ENCODE results near the gene ADCYAP1R1. TPM values are rescaled to one million over a fixed set of nuclear protein-coding genes. Genes with fewer than 3 reads are reported as not detected.

Gene ADCYAP1R1
- polyA plus RNA-seq, 1 donor from 2014 or later, result 8.6 TPM

- Histone ChIP-seq H4K20me1 (ENCODE audit: insufficient read depth) (no peaks in the 10 kb centered on the region), H3K4me3 (ENCODE audit: low read length) (no peak overlapping the region)
These were observed 52.5 kb downstream of the ADCYAP1R1 start for GRCh38 chr7:31104361-31105255.

GRCh38 chr7:31105256-31105950 lies 53.3 kb downstream of the ADCYAP1R1 start:
- no peak overlapping the region for H3K27ac ChIP-seq (ENCODE audit: low read length)
- H3K9me3 ChIP-seq (ENCODE audit: low read length), result no peaks in the 10 kb centered on the region
- no peak overlapping the region for H3K4me3 ChIP-seq (ENCODE audit: low read length)
- no peaks in the 10 kb centered on the region for H3K9me2 ChIP-seq (ENCODE audit: insufficient read depth, low read length)
- H3K36me3 ChIP-seq (ENCODE audit: insufficient read depth, low read length), result peaks cover 5% of the 10 kb centered on the region
- H2AFZ ChIP-seq (ENCODE audit: low read depth, low read length), result no peak overlapping the region
- TF ChIP-seq SMC3 (conservative IDR thresholded peaks at IDR 0.05; ENCODE audit: poor library complexity) (no peak), TAF1 (IDR thresholded peaks at IDR 0.05; ENCODE audit: low read depth) (no peak), EP300 (conservative IDR thresholded peaks at IDR 0.05; ENCODE audit: poor library complexity, severe bottlenecking) (no peak), REST (IDR thresholded peaks at IDR 0.05; ENCODE audit: borderline replicate concordance) (no peak), MXI1 (conservative IDR thresholded peaks at IDR 0.05; ENCODE audit: poor library complexity, severe bottlenecking) (no peak), RAD21 (conservative IDR thresholded peaks at IDR 0.05) (no peak), POLR2AphosphoS5 (IDR thresholded peaks at IDR 0.05) (no peak), CTCF (IDR thresholded peaks at IDR 0.05; ENCODE audit: poor library complexity, severe bottlenecking) (no peak), EZH2 (IDR thresholded peaks at IDR 0.05; ENCODE audit: borderline replicate concordance, insufficient read depth, low read length, poor library complexity, severe bottlenecking) (no peak)
- H3K9ac ChIP-seq (ENCODE audit: low read length), result no peak overlapping the region
- H3K79me2 ChIP-seq (replicated peaks; ENCODE audit: insufficient read depth, low read length), result no peaks in the 10 kb centered on the region
- no peak overlapping the region for H3K4me2 ChIP-seq (ENCODE audit: low read length)
- H3K27me3 ChIP-seq (ENCODE audit: insufficient read depth, low read depth, low read length), result no peaks in the 10 kb centered on the region
- no peaks in the 10 kb centered on the region for H4K20me1 ChIP-seq (ENCODE audit: insufficient read depth)
- no peaks in the 10 kb centered on the region for H3F3A ChIP-seq (ENCODE audit: insufficient read depth, low read length, poor library complexity, severe bottlenecking)

More at GRCh38 chr7:31104361-31105255, 52.5 kb downstream of the ADCYAP1R1 start:
- Histone ChIP-seq H3K9me3 (ENCODE audit: low read length) (no peaks in the 10 kb centered on the region), H3K27ac (ENCODE audit: low read length) (no peak overlapping the region), H3K9me2 (ENCODE audit: insufficient read depth, low read length) (no peaks in the 10 kb centered on the region), H2AFZ (ENCODE audit: low read depth, low read length) (no peak overlapping the region), H3K4me2 (ENCODE audit: low read length) (no peak overlapping the region), H3K36me3 (ENCODE audit: insufficient read depth, low read length) (peaks cover 5% of the 10 kb centered on the region), H3K79me2 (replicated peaks; ENCODE audit: insufficient read depth, low read length) (no peaks in the 10 kb centered on the region), H3F3A (ENCODE audit: insufficient read depth, low read length, poor library complexity, severe bottlenecking) (no peaks in the 10 kb centered on the region), H3K9ac (ENCODE audit: low read length) (no peak overlapping the region), H3K27me3 (ENCODE audit: insufficient read depth, low read depth, low read length) (no peaks in the 10 kb centered on the region)
- no peak for TF ChIP-seq MXI1 (conservative IDR thresholded peaks at IDR 0.05; ENCODE audit: poor library complexity, severe bottlenecking)
- no peak for TF ChIP-seq POLR2AphosphoS5 (IDR thresholded peaks at IDR 0.05)
- TF ChIP-seq EZH2 (IDR thresholded peaks at IDR 0.05; ENCODE audit: borderline replicate concordance, insufficient read depth, low read length, poor library complexity, severe bottlenecking), result no peak
- no peak for TF ChIP-seq REST (IDR thresholded peaks at IDR 0.05; ENCODE audit: borderline replicate concordance)

All from neural cell (in vitro differentiated cells).